Subcutaneous abdominal adipose tissue (tissue), 5 donors: Measurements from ENCODE around the gene PPL.

Experiments
- H3K27ac ChIP-seq: one replicate; pipeline ENCODE4 v1.7.0; 2013; ENCODE audit warnings: low read depth, mild to moderate bottlenecking, inconsistent platforms, low read length, moderate library complexity
- H3K27me3 ChIP-seq, 5 donors: one replicate each; pipeline ENCODE4 v1.7.0; 2013; ENCODE audit warnings: low read length in 5 of 5, inconsistent platforms in 1 of 5; ENCODE audit not compliant: control insufficient read depth in 5 of 5, insufficient read depth in 4 of 5
- H3K36me3 ChIP-seq, 5 donors: one replicate each; pipeline ENCODE4 v1.7.0; 2013; ENCODE audit warnings: low read length in 5 of 5; ENCODE audit not compliant: control insufficient read depth in 5 of 5, insufficient read depth in 5 of 5
- H3K4me1 ChIP-seq, 5 donors: one replicate each; pipeline ENCODE4 v1.7.0; 2013; ENCODE audit warnings: low read length in 5 of 5, mild to moderate bottlenecking in 3 of 5, moderate library complexity in 1 of 5; ENCODE audit not compliant: control insufficient read depth in 5 of 5, insufficient read depth in 5 of 5
- H3K4me3 ChIP-seq, 5 donors: one replicate each; pipeline ENCODE4 v1.7.0; 2013; ENCODE audit warnings: low read length in 5 of 5, low read depth in 1 of 5
- H3K9ac ChIP-seq, 5 donors: one replicate each; pipeline ENCODE4 v1.7.0; 2013; ENCODE audit warnings: low read length in 5 of 5, mild to moderate bottlenecking in 4 of 5, moderate library complexity in 3 of 5
- H3K9me3 ChIP-seq, 5 donors: one replicate each; pipeline ENCODE4 v1.7.0; 2013; ENCODE audit warnings: low read length in 5 of 5; ENCODE audit not compliant: control insufficient read depth in 5 of 5
- donor health status: healthy.
- donor health status: healthy.
- donor health status: healthy.
- donor health status: healthy.
- donor health status: healthy.

PPL gene

DNA sequence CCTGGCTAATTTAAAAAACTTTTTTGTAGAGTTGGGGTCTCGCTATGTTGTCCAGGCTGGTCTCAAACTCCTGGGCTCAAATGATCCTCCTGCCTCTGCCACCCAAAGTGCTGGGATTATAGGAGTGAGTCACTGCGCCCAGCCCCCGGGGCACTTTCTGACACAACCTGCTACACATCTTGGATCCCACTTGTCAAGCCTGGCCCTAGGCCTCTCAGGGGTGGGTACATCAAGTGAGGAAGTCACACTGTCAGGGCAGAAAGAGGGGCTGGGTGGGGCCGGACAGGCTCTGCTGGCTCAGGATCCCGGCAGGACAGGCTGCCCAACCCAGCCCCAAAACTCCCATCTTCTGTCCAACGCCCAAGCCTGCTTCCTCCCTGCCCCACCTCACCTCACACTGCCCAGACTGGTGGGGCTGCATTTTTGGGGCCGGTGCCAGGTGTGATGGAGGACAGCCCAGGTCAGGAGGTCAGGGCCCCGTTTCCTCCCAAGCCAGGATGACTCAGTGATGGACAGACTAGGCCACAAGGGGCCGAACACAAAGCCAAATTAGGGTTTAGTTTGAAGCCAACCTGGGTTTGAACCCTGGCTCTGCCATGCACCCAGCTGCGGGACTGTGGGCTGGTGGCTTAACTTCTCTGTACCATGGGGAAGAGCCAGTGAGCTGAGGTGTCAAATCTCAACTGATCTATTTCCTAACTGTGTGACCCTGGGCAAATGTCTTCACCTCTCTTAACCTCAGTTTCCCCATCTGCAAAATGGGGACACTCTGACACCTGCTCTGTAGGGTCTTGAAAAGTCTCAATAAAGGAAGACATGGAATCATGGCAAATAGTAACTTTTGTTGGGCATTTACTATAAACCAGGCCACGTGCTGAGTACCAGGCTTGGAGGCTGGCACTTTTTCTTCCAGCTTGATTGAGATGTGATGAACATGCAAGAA is 8.9 kb upstream of the PPL start:
- no peak overlapping the region for H3K4me3 ChIP-seq
- peaks cover 2 to 39% (median 34%) of the 10 kb centered on the region in 5 donors for H3K4me1 ChIP-seq
- H3K27ac ChIP-seq, result peak overlapping the region; percentile 69
- H3K36me3 ChIP-seq, result no peaks in the 10 kb centered on the region
- peaks cover 0 to 29% (median 6%) of the 10 kb centered on the region in 5 donors for H3K27me3 ChIP-seq
- no peaks in the 10 kb centered on the region for H3K9me3 ChIP-seq
- H3K9ac ChIP-seq, result no peak overlapping the region

GRCh38 chr16:4944333-4945281 is 7.7 kb upstream of the PPL start:
- H3K9ac ChIP-seq, result peak overlapping the region in 1 of 5 donors; percentile 47
- peak overlapping the region; percentile 69 for H3K27ac ChIP-seq
- H3K9me3 ChIP-seq, result no peaks in the 10 kb centered on the region
- no peaks in the 10 kb centered on the region for H3K36me3 ChIP-seq
- peak overlapping the region in 1 of 5 donors; percentile 11 for H3K4me3 ChIP-seq
- peaks cover 2 to 39% (median 34%) of the 10 kb centered on the region in 5 donors for H3K4me1 ChIP-seq
- peaks cover 0 to 29% (median 6%) of the 10 kb centered on the region in 5 donors for H3K27me3 ChIP-seq

DNA sequence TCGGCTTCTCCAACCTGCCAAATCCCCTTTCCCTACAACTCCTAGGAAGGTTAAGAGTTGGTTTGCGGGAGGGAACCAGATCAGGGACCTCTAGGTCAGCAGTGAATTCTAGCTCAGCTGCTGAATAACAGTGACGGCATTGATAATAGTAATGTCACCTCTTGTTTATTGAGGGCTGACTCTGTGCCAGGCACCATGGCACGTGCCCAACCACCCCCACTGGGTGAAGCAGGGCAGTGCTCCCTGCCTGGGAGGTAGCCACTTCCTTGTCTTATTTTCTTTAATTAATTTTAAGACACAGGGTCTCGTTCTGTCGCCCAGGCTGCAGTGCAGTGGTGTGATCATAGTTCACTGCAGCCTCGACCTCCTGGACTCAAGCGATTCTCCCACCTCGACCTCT is 5.5 kb upstream of the PPL start:
- Histone ChIP-seq H3K4me3 (no peak overlapping the region), H3K9ac (no peak overlapping the region), H3K27ac (peak overlapping the region; percentile 38), H3K27me3 (peaks cover 0 to 16% (median 5%) of the 10 kb centered on the region in 5 donors), H3K36me3 (no peaks in the 10 kb centered on the region), H3K9me3 (no peaks in the 10 kb centered on the region), H3K4me1 (peaks cover 2 to 42% (median 41%) of the 10 kb centered on the region in 5 donors)

GRCh38 chr16:4940719-4941118 is 3.8 kb upstream of the PPL start:
- Histone ChIP-seq H3K9ac (no peak overlapping the region), H3K4me3 (no peak overlapping the region), H3K27me3 (peaks cover 0 to 13% (median 7%) of the 10 kb centered on the region in 5 donors), H3K36me3 (no peaks in the 10 kb centered on the region), H3K4me1 (peaks cover 2 to 55% (median 54%) of the 10 kb centered on the region in 5 donors), H3K27ac (no peak overlapping the region), H3K9me3 (no peaks in the 10 kb centered on the region)

- Histone ChIP-seq H3K9ac (no peak overlapping the region), H3K27me3 (peaks cover 0 to 29% (median 13%) of the 10 kb centered on the region in 5 donors), H3K4me1 (peaks cover 2 to 53% (median 48%) of the 10 kb centered on the region in 5 donors), H3K4me3 (no peak overlapping the region), H3K9me3 (no peaks in the 10 kb centered on the region), H3K27ac (no peak overlapping the region), H3K36me3 (no peaks in the 10 kb centered on the region)
Observed at GRCh38 chr16:4938683-4939030, 1.7 kb upstream of the PPL start.

DNA sequence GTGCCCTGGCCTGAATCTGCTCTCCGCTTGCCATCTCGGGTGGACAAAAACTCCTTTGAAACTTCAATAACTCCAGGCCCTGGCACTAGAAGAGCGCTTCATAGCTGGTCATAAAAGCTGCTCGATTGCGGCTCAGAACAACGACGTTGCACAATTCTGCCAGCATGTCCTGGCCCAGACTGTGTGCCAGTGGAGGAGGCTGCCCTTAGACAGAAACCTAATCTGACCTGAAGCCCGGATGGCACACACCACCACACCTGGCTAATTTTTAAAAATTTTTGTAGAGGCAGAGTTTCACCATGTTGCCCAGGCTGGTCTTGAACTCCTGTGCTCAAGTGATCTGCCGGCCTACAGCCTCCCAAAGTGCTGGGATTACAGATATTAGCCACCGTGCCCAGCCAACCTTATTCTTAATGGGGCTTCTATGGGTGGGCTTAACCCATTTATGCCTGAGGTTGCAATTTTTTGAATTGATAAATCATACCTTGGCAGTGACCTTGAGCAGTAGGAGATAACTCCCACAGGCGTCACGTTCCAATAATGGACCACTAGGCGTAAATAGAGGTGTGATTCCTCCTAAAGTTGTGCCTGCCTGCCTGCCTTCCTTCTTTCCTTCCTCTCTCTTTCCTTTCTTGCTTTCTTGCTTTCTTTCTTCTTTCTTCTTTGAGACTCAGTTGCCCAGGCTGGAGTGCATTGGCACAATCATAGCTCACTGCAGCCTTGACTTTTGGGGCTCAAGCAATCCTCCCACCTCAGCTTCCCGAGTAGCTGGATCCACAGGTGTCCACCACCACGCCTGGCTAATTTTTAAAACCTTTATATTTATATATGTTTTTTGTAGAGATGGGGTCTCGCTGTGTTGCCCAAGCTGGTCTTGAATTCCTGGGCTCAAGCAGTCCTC is 1.1 kb upstream of the PPL start:
- peak overlapping the region in 2 of 5 donors; percentile 31 to 40 for H3K4me3 ChIP-seq
- peaks cover 0 to 29% (median 15%) of the 10 kb centered on the region in 5 donors for H3K27me3 ChIP-seq
- H3K9me3 ChIP-seq, result no peaks in the 10 kb centered on the region
- peaks cover 0 to 51% (median 42%) of the 10 kb centered on the region in 5 donors for H3K4me1 ChIP-seq
- peak overlapping the region; percentile 23 for H3K27ac ChIP-seq
- H3K36me3 ChIP-seq, result no peaks in the 10 kb centered on the region
- H3K9ac ChIP-seq, result no peak overlapping the region

DNA sequence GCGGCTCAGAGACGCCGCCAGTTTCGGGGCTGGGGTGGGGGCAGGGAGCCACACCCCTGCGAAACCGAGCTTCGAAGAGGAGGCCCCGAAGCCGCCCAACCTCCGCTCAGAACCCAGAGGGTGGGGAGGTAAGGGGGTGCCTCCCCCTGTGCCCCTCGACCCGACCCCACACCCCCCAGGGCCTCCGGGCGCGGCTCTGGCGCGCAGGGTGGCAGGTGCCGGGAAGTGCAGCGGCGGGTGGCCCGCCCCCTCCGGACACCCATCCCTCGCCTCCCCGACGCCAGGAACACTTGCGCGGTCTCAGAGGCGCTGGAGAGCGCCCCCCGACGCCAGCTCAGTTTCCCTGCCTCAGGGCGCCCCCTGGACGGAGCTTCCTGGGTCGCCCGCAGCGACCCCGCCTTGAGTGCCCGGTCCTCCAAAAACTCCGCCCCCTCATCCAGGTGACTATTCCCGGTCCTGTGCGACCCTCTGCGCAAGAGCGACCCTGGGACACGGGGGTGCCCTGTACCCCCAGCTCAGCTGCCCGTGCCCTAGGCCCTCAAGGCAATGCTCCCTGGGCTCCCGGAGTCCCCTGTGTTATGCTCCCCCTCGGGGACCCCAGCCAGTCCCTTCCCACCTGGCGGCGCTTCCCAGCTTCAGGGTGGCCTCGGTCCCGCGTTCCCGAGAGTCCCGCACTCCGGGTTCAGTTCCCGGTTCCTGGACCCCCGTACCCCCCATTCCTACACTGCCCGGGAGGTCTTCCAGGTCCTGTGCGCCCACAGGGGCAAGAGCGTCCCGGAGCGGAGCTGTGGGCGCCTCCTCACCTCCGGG is 562 bp downstream of the PPL start:
- Histone ChIP-seq H3K27me3 (peaks cover 0 to 29% (median 15%) of the 10 kb centered on the region in 5 donors), H3K9ac (peak overlapping the region in 2 of 5 donors; percentile 20 to 41), H3K36me3 (no peaks in the 10 kb centered on the region), H3K4me3 (peak overlapping the region; percentile 54 to 67 (median 64)), H3K27ac (peak overlapping the region; percentile 50), H3K9me3 (no peaks in the 10 kb centered on the region), H3K4me1 (peaks cover 0 to 42% (median 33%) of the 10 kb centered on the region in 5 donors)

GRCh38 chr16:4935241-4935855 is 1.6 kb downstream of the PPL start:
- H3K27me3 ChIP-seq, result peaks cover 0 to 29% (median 15%) of the 10 kb centered on the region in 5 donors
- H3K9me3 ChIP-seq, result peaks cover 0 to 3% (median 0%) of the 10 kb centered on the region in 5 donors
- H3K36me3 ChIP-seq, result no peaks in the 10 kb centered on the region
- peaks cover 0 to 42% (median 33%) of the 10 kb centered on the region in 5 donors for H3K4me1 ChIP-seq
- H3K27ac ChIP-seq, result peak overlapping the region; percentile 50
- H3K4me3 ChIP-seq, result peak overlapping the region; percentile 54 to 67 (median 64)
- H3K9ac ChIP-seq, result peak overlapping the region in 1 of 5 donors; percentile 30
